DMS153 (cell line): ENCODE data around the gene CABLES1.
"Not testable (repeated sequence)": the region's sequence is repeated elsewhere in the genome, so short reads cannot be mapped to it uniquely, and the experiment has no call there.

Source experiments
- DNase-seq: peaks from one replicate; lab custom pipeline; 2025; lab: John Stamatoyannopoulos, UW

The CABLES1 gene

GRCh38 chr18:23142251-23142929 lies 7.1 kb downstream of the CABLES1 start:
- DNase-seq = no peak

- DNase-seq = peak; percentile 48
Observed at GRCh38 chr18:23143016-23143814, 7.9 kb downstream of the CABLES1 start.

GRCh38 chr18:23143815-23144261 lies 8.6 kb downstream of the CABLES1 start:
- no peak for DNase-seq

GRCh38 chr18:23144640-23145039 lies 9.4 kb downstream of the CABLES1 start:
- DNase-seq = no peak

GRCh38 chr18:23145621-23146020 lies 10.3 kb downstream of the CABLES1 start:
- no peak for DNase-seq

- no peak for DNase-seq
Observed at GRCh38 chr18:23146861-23147469, 11.7 kb downstream of the CABLES1 start.

GRCh38 chr18:23148382-23148781 lies 13.1 kb downstream of the CABLES1 start:
- DNase-seq = no peak

- no peak for DNase-seq
Observed at GRCh38 chr18:23149570-23149969, 14.3 kb downstream of the CABLES1 start.

- no peak for DNase-seq
Observed at GRCh38 chr18:23151414-23152099, 16.3 kb downstream of the CABLES1 start.

GRCh38 chr18:23154030-23154429 lies 18.7 kb downstream of the CABLES1 start:
- DNase-seq = no peak

GRCh38 chr18:23154823-23155500 lies 19.7 kb downstream of the CABLES1 start:
- DNase-seq = no peak

GRCh38 chr18:23155537-23155936 lies 20.3 kb downstream of the CABLES1 start:
- DNase-seq = no peak

- DNase-seq = no peak
Observed at GRCh38 chr18:23156134-23156533, 20.8 kb downstream of the CABLES1 start.

GRCh38 chr18:23158058-23158457 lies 22.8 kb downstream of the CABLES1 start:
- no peak for DNase-seq

- DNase-seq = not testable (repeated sequence)
Observed at GRCh38 chr18:23158884-23159283, 23.6 kb downstream of the CABLES1 start.

GRCh38 chr18:23159344-23159743 lies 24.1 kb downstream of the CABLES1 start:
- no peak for DNase-seq

GRCh38 chr18:23162473-23162872 lies 27.2 kb downstream of the CABLES1 start:
- no peak for DNase-seq

- DNase-seq = no peak
Observed at GRCh38 chr18:23163786-23164533, 28.7 kb downstream of the CABLES1 start.

GRCh38 chr18:23165271-23166068 lies 30.2 kb downstream of the CABLES1 start:
- no peak for DNase-seq

- no peak for DNase-seq
Observed at GRCh38 chr18:23166891-23167541, 31.7 kb downstream of the CABLES1 start.
